Stimulated activated CD4-positive, alpha-beta T cell treated with anti-CD3 and anti-CD28 coated beads, Interleukin-15, amount 100 ng/mL, for 24 hours (primary cell): Measurements from ENCODE around the gene MAPK1.
"Not testable (repeated sequence)": the region's sequence is repeated elsewhere in the genome, so short reads cannot be mapped to it uniquely, and the experiment has no call there.

Experiments
- DNase-seq: peaks from one replicate; pipeline ENCODE4 v3.0.0-alpha.2; 2020

MAPK1 gene

DNA sequence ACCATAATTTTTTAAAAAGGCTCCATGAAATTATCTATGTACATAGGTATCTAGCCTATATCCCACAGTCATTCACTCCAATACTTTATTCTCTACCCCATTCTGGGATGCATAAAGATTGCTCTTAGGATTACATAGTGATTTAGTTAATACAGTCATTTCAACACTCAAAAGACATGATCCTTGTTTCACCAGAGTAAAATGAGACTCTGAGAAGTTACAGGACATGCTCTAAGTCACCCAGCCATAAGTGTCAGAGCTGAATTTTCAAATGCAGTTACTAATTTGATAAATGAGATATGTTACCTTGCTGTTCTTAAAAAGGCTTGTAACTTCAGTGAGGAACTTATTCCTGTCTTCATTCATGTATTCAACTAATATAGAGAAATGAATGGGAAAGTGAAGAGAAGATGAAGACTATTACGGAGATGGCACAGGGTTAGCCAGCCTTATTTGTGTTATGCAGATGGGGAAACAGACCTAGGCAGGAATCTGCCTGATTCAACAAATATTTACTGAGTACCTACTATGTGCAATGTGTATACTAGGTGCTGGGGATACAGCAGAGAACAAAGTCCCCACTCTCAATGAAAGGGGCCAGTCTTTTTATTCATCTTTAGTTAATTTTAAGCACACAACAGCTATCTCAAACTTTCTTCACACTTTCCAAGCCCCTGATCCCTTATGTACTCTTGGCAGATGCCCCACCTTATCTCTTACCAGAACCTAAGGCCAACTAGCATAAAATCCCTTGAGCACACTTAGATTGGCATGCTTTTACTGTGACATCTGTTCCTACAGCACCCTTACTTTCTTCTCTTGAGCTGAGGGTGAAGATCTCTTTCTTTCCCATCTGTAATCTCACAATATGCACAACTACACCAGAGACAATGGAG lies 21.6 kb downstream of the MAPK1 start:
- DNase-seq: no peak

DNA sequence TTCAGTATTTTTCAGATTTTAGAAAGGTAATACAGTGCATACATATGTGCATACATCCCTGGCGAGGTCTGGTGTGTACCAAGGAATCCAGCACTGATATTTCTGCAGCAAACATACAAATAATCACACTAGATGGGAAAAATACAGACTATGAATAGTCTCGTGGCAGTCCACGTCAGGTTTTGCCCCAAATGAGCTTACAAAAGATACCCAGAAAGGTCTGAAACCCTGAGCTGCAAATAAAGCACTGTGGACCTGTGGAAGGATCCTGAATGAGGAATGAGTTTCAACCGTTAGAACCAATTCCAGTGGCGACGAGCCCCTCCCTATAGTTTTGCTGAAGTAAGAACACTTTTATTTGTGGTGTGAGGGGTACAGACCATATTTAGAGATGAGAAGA lies 24.5 kb downstream of the MAPK1 start:
- no peak for DNase-seq

- DNase-seq: no peak
These were observed 26.0 kb downstream of the MAPK1 start for GRCh38 chr22:21841422-21841821.

- no peak for DNase-seq
These were observed 27.1 kb downstream of the MAPK1 start for GRCh38 chr22:21840236-21840823.

- no peak for DNase-seq
These were observed 27.7 kb downstream of the MAPK1 start for GRCh38 chr22:21839765-21840140.

- not testable (repeated sequence) for DNase-seq
These were observed 28.2 kb downstream of the MAPK1 start for GRCh38 chr22:21839104-21839764.

- no peak for DNase-seq
These were observed 30.0 kb downstream of the MAPK1 start for GRCh38 chr22:21837248-21837979.

DNA sequence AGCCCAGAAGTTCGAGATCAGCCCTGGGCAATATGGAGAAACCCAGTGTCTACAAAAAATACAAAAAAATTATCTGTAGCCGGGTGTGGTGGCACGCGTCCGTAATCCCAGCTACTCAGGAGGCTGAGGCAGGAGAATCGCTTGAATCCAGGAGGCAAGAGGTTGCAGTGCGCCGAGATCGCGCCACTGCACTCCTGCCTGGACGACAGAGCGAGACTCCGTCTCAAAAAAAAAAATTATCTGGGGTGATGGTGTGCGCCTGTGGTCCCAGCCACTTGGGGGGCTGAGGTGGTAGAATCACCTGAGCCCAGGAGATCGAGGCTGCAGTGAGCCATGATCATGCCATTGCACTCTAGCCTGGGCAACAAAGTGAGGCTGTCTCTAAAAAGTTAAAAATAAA lies 31.0 kb downstream of the MAPK1 start:
- not testable (repeated sequence) for DNase-seq

DNA sequence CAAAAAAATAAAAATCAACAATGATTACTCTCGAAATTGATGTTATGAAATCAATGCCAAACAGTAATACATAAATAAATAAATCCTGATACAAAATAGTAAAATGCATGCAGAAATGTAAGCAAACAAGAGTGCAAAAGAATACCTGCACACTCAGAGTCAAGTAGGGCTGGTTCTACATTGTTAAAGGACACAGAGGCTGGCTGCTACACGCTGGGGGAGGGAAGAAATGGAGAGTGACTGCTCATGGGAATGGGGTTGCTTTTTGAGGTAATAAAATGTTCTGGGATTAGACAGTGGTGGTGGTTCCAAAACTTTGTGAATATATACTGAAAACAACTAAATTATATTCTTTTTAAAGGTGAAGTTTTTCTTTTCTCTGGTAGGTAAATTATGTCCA lies 32.1 kb downstream of the MAPK1 start:
- no peak for DNase-seq

- DNase-seq: no peak
These were observed 32.6 kb downstream of the MAPK1 start for GRCh38 chr22:21834869-21835268.

DNA sequence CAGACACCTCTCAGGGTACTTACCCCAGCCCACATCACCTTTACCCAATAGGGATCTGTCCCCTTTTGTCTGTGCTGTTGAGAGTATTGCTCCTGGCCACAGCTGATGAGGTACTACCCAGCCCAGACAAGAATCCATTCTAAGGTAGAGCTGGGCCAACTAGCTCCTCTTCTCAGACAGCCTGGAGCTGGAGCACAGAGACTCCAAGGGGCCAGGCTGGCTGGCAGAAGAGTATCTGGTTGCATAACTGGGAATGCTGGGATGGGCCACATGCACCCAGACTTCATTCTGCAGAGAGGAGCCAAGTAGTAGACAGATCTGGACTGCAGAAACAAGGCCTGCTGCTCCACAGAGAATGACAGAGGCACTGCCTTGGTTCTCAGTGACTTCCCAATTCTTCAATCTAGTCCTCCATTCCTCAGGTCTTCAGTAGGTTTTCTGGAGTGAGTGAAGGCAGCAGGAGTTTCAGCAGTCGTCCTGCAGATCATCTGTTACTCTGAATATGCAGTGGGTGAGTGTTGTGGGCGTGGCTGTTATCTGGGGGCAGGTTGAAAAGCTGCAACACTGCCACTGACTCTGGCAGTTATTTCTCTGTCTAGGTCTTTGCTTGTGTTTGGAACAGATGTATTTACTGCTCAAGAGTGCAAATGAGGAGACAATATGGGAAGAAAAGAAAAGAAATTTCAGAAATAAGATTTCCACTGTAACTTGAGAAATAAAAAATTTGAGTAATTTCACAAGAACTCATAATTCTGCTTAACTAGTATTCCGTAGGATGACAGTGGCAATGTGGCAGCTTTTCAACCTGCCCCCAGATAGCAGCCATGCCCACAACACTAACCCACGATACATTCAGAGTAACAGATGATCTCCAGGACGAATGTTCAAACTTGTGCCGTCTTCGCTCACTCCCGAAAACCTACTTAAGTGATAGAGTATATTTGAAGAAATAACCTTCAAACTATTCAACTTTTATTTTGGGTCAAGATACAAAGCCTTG lies 34.9 kb downstream of the MAPK1 start:
- no peak for DNase-seq

GRCh38 chr22:21829523-21829922 lies 37.9 kb downstream of the MAPK1 start:
- DNase-seq: no peak

DNA sequence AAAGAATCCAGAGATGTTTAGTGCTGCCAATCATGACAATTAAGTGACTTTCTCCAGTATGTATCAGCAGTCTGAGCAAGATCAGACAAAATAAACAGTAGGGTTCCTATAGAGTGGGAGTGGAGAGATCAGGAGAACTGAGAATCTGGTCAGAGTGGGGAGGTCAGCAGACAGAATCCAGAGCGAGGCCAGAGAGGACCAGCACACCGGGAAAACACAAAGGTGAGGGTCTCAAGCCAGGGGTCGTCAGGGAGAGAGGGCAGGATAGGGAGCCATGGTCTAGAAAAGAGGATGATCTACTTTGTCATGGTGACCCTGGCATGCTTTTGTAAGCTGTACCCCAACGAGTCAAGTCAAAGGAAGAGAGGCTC lies 39.2 kb downstream of the MAPK1 start:
- DNase-seq: no peak

GRCh38 chr22:21827628-21828267 lies 39.7 kb downstream of the MAPK1 start:
- no peak for DNase-seq

DNA sequence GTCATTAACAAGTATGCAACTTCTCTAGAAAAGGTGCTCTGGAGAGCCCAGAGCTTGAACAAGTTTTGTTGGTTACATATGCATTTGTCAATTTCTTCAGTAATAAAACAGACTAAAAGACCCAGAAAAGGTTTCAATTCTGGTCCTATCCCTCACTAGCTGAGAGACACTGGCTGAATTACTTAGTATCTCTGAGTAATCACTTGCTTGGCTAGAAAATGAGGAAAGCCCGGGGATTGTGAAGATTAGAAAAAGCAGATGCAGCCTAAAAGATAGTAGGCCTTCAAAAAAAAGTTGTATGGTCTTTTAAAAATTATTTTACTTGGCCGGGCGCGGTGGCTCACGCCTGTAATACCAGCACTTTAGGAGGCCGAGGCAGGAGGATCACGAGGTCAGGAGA lies 41.2 kb downstream of the MAPK1 start:
- DNase-seq: no peak

DNA sequence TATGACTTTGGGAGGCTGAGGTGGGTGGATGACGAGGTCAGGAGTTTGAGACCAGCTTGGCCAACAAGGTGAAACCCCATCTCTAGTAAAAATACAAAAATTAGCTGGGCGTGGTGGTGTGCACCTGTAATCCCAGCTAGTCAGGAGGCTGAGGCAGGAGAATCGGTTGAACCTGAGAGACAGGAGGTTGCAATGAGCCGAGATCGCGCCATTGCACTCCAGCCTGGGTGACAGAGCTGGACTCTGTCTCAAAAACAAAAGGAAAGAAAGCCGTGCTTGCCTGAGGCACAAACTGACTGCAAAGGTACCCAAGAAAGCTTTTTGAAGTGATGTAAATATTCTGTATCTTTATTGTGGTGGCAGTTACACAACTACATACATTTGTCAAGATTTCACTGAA lies 42.5 kb downstream of the MAPK1 start:
- DNase-seq: not testable (repeated sequence)

- DNase-seq: no peak
These were observed 43.0 kb downstream of the MAPK1 start for GRCh38 chr22:21824445-21824912.

GRCh38 chr22:21823740-21824444 lies 43.6 kb downstream of the MAPK1 start:
- DNase-seq: no peak

- no peak for DNase-seq
These were observed 48.2 kb downstream of the MAPK1 start for GRCh38 chr22:21819183-21819770.

GRCh38 chr22:21818487-21819182 lies 48.8 kb downstream of the MAPK1 start:
- DNase-seq: no peak
